Mesothelial cell of epicardium (in vitro differentiated cells): ENCODE results near the gene LIPN. TPM values are rescaled to one million over a fixed set of nuclear protein-coding genes. Genes with fewer than 3 reads are reported as not detected.

Experiments used
- DNase-seq, 2 experiments: peaks; one replicate each; pipeline ENCODE4 v3.0.0; 2021; ENCODE audit warnings: low spot score in 2 of 2; ENCODE audit not compliant: unreplicated experiment in 2 of 2
- H3K27ac Mint-ChIP-seq: 2 replicates; pipeline ENCODE4 v1.8.0; 2021; ENCODE audit warnings: mixed read lengths
- H3K27me3 Mint-ChIP-seq: 2 replicates; pipeline ENCODE4 v1.8.0; 2021; ENCODE audit warnings: low read depth, mixed read lengths
- H3K36me3 Mint-ChIP-seq: 2 replicates; pipeline ENCODE4 v1.8.0; 2021; ENCODE audit warnings: mixed read lengths
- H3K4me1 Mint-ChIP-seq: 2 replicates; pipeline ENCODE4 v1.8.0; 2021; ENCODE audit warnings: mixed read lengths
- H3K4me3 Mint-ChIP-seq: 2 replicates; pipeline ENCODE4 v1.8.0; 2021; ENCODE audit warnings: mild to moderate bottlenecking, moderate library complexity, mixed read lengths
- H3K9me3 Mint-ChIP-seq: 2 replicates; pipeline ENCODE4 v1.8.0; 2021; ENCODE audit warnings: mixed read lengths
- total RNA-seq: library from RNA; stranded (reverse); gene quantifications from 3 replicates; pipeline ENCODE4 v1.2.1, GENCODE V29; 2021
- TF ChIP-seq, protein P1 (sequence below): fragments of 200-600 bp; sonication (generic); IDR thresholded peaks from one replicate; pipeline ENCODE4 v1.5.0; 2021; ENCODE audit warnings: antibody characterized with exemption; ENCODE audit not compliant: unreplicated experiment

Gene LIPN
- total RNA-seq, 1 donor from 2014 or later, result not detected

DNA sequence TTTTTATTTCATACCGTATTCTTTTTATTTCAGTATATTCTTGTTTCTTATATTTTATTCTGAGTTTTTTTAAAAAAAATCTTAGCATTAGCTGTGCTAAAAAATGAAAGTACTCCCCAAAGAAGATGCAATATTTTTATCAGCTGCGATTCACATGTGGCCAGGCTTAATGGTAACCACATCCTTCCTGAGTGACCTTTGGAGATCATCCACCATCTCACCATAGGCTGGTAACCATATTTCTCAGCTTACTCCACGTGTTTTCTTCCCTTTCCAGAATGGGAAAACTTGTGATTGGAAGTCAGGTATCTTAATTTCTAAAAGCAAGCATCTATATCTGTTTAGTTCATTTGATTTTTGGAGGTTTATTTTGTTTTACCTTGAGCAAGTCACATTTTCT lies 23.9 kb downstream of the LIPN start:
- H3K27me3 Mint-ChIP-seq, result peaks cover 7% of the 10 kb centered on the region
- H3K9me3 Mint-ChIP-seq, result no peaks in the 10 kb centered on the region
- no peak overlapping the region for H3K27ac Mint-ChIP-seq
- DNase-seq, result no peak
- no peaks in the 10 kb centered on the region for H3K36me3 Mint-ChIP-seq
- TF ChIP-seq, protein P1, sequence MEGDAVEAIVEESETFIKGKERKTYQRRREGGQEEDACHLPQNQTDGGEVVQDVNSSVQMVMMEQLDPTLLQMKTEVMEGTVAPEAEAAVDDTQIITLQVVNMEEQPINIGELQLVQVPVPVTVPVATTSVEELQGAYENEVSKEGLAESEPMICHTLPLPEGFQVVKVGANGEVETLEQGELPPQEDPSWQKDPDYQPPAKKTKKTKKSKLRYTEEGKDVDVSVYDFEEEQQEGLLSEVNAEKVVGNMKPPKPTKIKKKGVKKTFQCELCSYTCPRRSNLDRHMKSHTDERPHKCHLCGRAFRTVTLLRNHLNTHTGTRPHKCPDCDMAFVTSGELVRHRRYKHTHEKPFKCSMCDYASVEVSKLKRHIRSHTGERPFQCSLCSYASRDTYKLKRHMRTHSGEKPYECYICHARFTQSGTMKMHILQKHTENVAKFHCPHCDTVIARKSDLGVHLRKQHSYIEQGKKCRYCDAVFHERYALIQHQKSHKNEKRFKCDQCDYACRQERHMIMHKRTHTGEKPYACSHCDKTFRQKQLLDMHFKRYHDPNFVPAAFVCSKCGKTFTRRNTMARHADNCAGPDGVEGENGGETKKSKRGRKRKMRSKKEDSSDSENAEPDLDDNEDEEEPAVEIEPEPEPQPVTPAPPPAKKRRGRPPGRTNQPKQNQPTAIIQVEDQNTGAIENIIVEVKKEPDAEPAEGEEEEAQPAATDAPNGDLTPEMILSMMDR, result no peak
- H3K4me3 Mint-ChIP-seq, result no peak overlapping the region
- H3K4me1 Mint-ChIP-seq, result peaks cover 4% of the 10 kb centered on the region

DNA sequence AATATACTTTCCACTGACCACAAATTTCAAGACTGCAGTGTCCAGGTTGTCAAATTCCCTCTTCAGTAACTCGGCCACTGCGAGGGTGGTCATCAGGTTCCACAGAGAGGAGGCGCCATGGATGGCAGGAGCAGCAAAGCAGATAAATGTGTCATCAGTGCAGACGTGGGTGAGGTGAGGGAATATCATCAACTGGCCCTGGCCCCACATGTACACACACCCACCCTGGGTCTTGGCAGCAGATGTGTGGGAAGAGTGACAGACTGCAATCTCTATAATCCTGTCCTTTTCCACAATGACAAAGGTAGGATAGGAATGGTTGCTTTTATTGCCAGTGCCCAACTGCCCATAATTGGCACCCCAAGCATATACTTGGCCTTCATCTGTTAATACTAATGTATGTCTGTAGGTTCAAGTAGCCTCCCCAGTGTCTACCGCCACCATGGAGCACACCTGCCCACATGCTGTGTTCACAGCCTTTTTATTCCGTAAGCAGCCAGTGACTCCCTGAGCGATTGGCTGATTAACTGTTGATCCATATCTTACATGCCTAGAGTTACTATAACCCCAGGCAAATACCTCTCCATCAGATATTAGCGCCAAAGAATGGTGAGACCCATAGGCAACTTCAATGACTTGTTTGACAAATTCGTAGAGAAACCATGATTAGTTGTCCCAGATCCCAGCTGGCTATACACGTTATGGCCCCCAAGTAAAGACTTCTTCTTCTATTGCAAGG lies 26.4 kb downstream of the LIPN start:
- Mint-ChIP-seq H3K36me3 (no peaks in the 10 kb centered on the region), H3K9me3 (no peaks in the 10 kb centered on the region), H3K27me3 (peaks cover 4% of the 10 kb centered on the region), H3K4me3 (no peak overlapping the region), H3K4me1 (peaks cover 12% of the 10 kb centered on the region), H3K27ac (no peak overlapping the region)
- DNase-seq, result no peak
- TF ChIP-seq, protein P1, result no peak

DNA sequence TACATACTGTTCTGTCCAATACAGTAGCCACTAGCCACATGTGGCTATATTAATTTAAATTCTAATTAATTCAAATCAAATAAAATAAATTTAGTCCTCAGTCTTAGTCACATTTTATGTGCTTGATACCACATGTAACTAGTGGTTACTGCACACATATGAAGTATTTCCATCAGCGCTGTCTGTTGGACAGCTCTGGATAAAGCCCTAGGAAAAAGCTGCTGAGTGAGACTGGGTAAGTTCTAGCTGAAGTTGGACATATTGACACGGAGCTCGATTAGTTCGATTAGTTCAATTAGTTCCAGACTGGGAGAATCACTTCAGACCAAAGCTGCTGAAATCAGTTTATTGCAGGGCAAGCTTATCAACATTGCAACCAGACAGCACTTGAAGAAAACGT lies 27.6 kb downstream of the LIPN start:
- TF ChIP-seq, protein P1, result no peak
- no peak overlapping the region for H3K4me3 Mint-ChIP-seq
- no peaks in the 10 kb centered on the region for H3K36me3 Mint-ChIP-seq
- peaks cover 2% of the 10 kb centered on the region for H3K27me3 Mint-ChIP-seq
- H3K27ac Mint-ChIP-seq, result no peak overlapping the region
- H3K4me1 Mint-ChIP-seq, result peaks cover 12% of the 10 kb centered on the region
- H3K9me3 Mint-ChIP-seq, result no peaks in the 10 kb centered on the region
- DNase-seq, result no peak

DNA sequence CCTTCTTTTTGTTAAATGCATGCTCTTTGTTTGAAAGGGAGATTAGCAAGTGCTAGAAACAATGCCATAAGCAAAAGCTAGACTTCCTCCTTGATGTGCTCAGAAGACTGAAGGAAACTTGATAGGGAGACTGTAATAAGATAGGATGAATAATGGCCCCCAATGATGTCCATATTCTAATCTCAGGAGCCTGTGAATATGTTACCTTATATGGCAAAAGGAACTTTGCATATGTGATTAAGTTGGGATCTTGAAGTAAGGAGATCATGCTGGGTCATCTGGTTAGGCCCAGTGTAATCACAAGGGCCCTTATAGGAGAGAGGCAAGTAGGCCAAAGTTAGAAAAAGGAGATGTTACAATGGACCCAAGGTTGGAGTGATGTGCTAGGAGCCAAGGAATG lies 29.1 kb downstream of the LIPN start:
- H3K36me3 Mint-ChIP-seq, result no peaks in the 10 kb centered on the region
- DNase-seq, result no peak
- no peaks in the 10 kb centered on the region for H3K27me3 Mint-ChIP-seq
- no peak overlapping the region for H3K27ac Mint-ChIP-seq
- H3K4me1 Mint-ChIP-seq, result peaks cover 13% of the 10 kb centered on the region
- H3K9me3 Mint-ChIP-seq, result no peaks in the 10 kb centered on the region
- H3K4me3 Mint-ChIP-seq, result no peak overlapping the region
- TF ChIP-seq, protein P1, result no peak

DNA sequence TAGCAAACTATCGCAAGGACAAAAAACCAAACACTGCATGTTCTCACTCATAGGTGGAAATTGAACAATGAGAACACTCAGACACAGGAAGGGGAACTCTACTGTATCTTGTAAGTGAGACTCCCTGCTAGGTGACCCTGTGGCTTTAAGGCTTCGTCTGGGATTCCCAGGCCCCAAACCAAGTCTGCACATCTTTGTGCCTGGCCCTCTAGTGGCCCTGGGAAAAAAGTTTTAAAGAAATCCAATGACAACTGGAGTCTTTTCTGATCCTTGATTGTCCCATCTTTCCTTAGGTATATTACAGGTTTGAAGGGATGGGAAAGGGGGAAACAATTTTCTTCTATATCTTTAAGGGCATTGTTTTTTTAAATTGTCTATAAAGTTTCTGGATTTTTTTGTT lies 32.1 kb downstream of the LIPN start:
- H3K4me1 Mint-ChIP-seq, result peaks cover 15% of the 10 kb centered on the region
- TF ChIP-seq, protein P1, result peak; percentile 41
- H3K27ac Mint-ChIP-seq, result no peak overlapping the region
- H3K4me3 Mint-ChIP-seq, result no peak overlapping the region
- H3K9me3 Mint-ChIP-seq, result no peaks in the 10 kb centered on the region
- H3K36me3 Mint-ChIP-seq, result no peaks in the 10 kb centered on the region
- DNase-seq, result no peak
- H3K27me3 Mint-ChIP-seq, result no peaks in the 10 kb centered on the region
